Lung (tissue), 16 donors: ENCODE results near the gene PPFIA2. TPM values are rescaled to one million over a fixed set of nuclear protein-coding genes. Genes with fewer than 3 reads are reported as not detected.

Experiments
- ATAC-seq: fragments of 200-7000 bp; cut with Tn5 transposase; one replicate; pipeline ENCODE4 v1.9.1; 2020; ENCODE audit warnings: moderate number of reproducible peaks; ENCODE audit not compliant: insufficient read depth, low FRiP score
- DNase-seq, 3 donors: peaks; one replicate each; pipeline ENCODE4 v3.0.0-alpha.2; 2013 to 2017
- H3K27ac ChIP-seq, 2 donors: one replicate each; pipeline ENCODE4 v1.5.1; 2013; ENCODE audit warnings: mild to moderate bottlenecking in 2 of 2, moderate library complexity in 2 of 2, control low read depth in 1 of 2, inconsistent platforms in 1 of 2, low read depth in 1 of 2, low read length in 1 of 2
- H3K27me3 ChIP-seq, 3 donors: one replicate each; pipeline ENCODE4 v1.5.1; 2013; ENCODE audit warnings: low read length in 2 of 3; ENCODE audit not compliant: control insufficient read depth in 3 of 3, insufficient read depth in 3 of 3
- H3K36me3 ChIP-seq, 4 donors: one replicate each; pipeline ENCODE4 v1.5.1; 2013; ENCODE audit warnings: low read length in 4 of 4, mild to moderate bottlenecking in 1 of 4, moderate library complexity in 1 of 4; ENCODE audit not compliant: control insufficient read depth in 4 of 4, insufficient read depth in 4 of 4
- H3K4me1 ChIP-seq, 5 donors: one replicate each; pipeline ENCODE4 v1.5.1; 2013; ENCODE audit warnings: low read length in 5 of 5, mild to moderate bottlenecking in 2 of 5, moderate library complexity in 1 of 5; ENCODE audit not compliant: control insufficient read depth in 5 of 5, insufficient read depth in 5 of 5
- H3K4me3 ChIP-seq: one replicate; pipeline ENCODE4 v1.5.1; 2013; ENCODE audit warnings: mild to moderate bottlenecking, control low read depth, moderate library complexity
- H3K9ac ChIP-seq, 2 donors: one replicate each; pipeline ENCODE4 v1.5.1; 2013; ENCODE audit warnings: low read length in 2 of 2, control low read depth in 1 of 2; ENCODE audit not compliant: insufficient read depth in 1 of 2
- H3K9me3 ChIP-seq, 4 donors: one replicate each; pipeline ENCODE4 v1.5.1; 2013; ENCODE audit warnings: low read length in 3 of 4, mild to moderate bottlenecking in 1 of 4, moderate library complexity in 1 of 4; ENCODE audit not compliant: control insufficient read depth in 4 of 4, insufficient read depth in 3 of 4
- WGBS, 2 donors: extraction: QIAGEN DNeasy Blood & Tissue Kit; methylation state at CpG; one replicate each; pipeline ENCODE4 v1.1.7; 2013; 5-methylcytosine and 5-hydroxymethylcytosine counted together
- long read RNA-seq, 5 donors: transcript quantifications; one replicate each; lab custom pipeline, GENCODE V29; 2026
- polyA plus RNA-seq, 2 donors: library from polyadenylated mRNA; stranded (reverse); fragments of 200-250 nt; gene quantifications; one replicate each; pipeline ENCODE4 v1.2.1, GENCODE V29; 2013
- total RNA-seq, 2 donors: library from RNA; depleted of rRNA in 1 of 2; stranded (reverse); fragments of >200 nt in 1 of 2; gene quantifications; one replicate each; pipeline ENCODE4 v1.2.1, GENCODE V29; 2014 to 2021
- TF ChIP-seq, protein P1 (sequence below): IDR thresholded peaks from 2 replicates; pipeline ENCODE4 v1.5.1; 2012; ENCODE audit warnings: mild to moderate bottlenecking; ENCODE audit errors: control extremely low read depth, extremely low read depth
- donor health status: control.
- donor health status: control.
- donor health status: Bipolar disorder and iron deficiency.
- donor health status: healthy.
- donor health status: DM: yes; HTN: yes; CAD: no.

PPFIA2 gene
- total RNA-seq: 1 to 10 TPM; 1.5 to 2.3 TPM
- polyA plus RNA-seq: under 1 TPM; 0.09 to 0.24 TPM
- long read RNA-seq, donor 1: 0 reads
- long read RNA-seq, donor 2: 0 reads
- long read RNA-seq, donor 3: 0 reads
- long read RNA-seq, donor 4: 0 reads
- long read RNA-seq, donor 5: 0 reads

GRCh38 chr12:81759190-81760051, at the start of gene PPFIA2:
PPFIA2 (minus strand) TSS chr12:81759350.
- TF ChIP-seq, protein P1, sequence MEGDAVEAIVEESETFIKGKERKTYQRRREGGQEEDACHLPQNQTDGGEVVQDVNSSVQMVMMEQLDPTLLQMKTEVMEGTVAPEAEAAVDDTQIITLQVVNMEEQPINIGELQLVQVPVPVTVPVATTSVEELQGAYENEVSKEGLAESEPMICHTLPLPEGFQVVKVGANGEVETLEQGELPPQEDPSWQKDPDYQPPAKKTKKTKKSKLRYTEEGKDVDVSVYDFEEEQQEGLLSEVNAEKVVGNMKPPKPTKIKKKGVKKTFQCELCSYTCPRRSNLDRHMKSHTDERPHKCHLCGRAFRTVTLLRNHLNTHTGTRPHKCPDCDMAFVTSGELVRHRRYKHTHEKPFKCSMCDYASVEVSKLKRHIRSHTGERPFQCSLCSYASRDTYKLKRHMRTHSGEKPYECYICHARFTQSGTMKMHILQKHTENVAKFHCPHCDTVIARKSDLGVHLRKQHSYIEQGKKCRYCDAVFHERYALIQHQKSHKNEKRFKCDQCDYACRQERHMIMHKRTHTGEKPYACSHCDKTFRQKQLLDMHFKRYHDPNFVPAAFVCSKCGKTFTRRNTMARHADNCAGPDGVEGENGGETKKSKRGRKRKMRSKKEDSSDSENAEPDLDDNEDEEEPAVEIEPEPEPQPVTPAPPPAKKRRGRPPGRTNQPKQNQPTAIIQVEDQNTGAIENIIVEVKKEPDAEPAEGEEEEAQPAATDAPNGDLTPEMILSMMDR: no peak
- Histone ChIP-seq H3K4me1 (peaks cover 0 to 6% (median 0%) of the 10 kb centered on the region in 5 donors), H3K9me3 (peaks cover 0 to 2% (median 0%) of the 10 kb centered on the region in 4 donors), H3K4me3 (peak within 1 kb of the TSS; percentile 39), H3K27me3 (peaks cover 0 to 23% (median 17%) of the 10 kb centered on the region in 3 donors), H3K27ac (no peak within 1 kb of the TSS), H3K9ac (peak within 1 kb of the TSS in 1 of 2 donors; percentile 9), H3K36me3 (no peaks in the 10 kb centered on the region)
- DNase-seq (peak; percentile 57 to 77 (median 61)), ATAC-seq (peak; percentile 28)
- 5 to 7% methylated on average over 34 of the region's 34 CpGs for WGBS, 2 donors

GRCh38 chr12:81800298-81801148, 41.4 kb upstream of the PPFIA2 start:
- Histone ChIP-seq H3K9ac (no peak overlapping the region), H3K4me3 (no peak overlapping the region), H3K27ac (no peak overlapping the region), H3K9me3 (no peaks in the 10 kb centered on the region), H3K4me1 (peaks cover 0 to 6% (median 0%) of the 10 kb centered on the region in 5 donors), H3K27me3 (no peaks in the 10 kb centered on the region), H3K36me3 (no peaks in the 10 kb centered on the region)
- TF ChIP-seq, protein P1: no peak
- 57 to 75% methylated on average over 8 of the region's 8 CpGs for WGBS, 2 donors
- DNase-seq (peak in 1 of 3 donors; percentile 3), ATAC-seq (no peak)

DNA sequence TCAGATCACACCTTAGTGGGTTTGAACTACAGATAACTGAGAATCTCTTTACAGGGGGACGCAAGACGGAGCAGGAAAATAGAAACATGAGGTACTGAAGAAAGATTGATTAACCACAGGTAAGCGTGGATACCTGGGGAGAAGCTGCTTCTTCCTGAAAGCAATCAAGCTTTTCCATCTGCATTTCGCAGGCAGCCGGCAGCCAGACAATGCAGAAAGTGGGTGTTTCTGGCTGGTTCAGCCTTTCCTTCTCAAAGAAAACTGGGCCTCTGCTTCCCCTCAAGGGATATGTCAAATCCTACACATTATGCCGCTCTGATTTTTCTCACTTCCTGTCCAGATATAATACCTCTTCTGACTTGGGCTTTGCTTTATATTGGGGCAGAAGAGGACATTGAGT, 39.1 kb upstream of the PPFIA2 start:
- H3K9ac ChIP-seq: no peak overlapping the region
- ATAC-seq (no peak), DNase-seq (peak in 1 of 3 donors; percentile 6)
- peaks cover 0 to 6% (median 0%) of the 10 kb centered on the region in 5 donors for H3K4me1 ChIP-seq
- no peaks in the 10 kb centered on the region for H3K36me3 ChIP-seq
- TF ChIP-seq, protein P1: no peak
- H3K4me3 ChIP-seq: no peak overlapping the region
- no peak overlapping the region for H3K27ac ChIP-seq
- H3K27me3 ChIP-seq: no peaks in the 10 kb centered on the region
- WGBS, 2 donors: 54 to 60% methylated on average over 6 of the region's 6 CpGs
- H3K9me3 ChIP-seq: no peaks in the 10 kb centered on the region
